GM19240 (cell line): ENCODE data around the gene OLFML3.

Experiments used
- DNase-seq: peaks from one replicate; pipeline ENCODE4 v3.0.0; 2011; ENCODE audit warnings: low spot score; ENCODE audit not compliant: insufficient read length

OLFML3 gene, protein sequence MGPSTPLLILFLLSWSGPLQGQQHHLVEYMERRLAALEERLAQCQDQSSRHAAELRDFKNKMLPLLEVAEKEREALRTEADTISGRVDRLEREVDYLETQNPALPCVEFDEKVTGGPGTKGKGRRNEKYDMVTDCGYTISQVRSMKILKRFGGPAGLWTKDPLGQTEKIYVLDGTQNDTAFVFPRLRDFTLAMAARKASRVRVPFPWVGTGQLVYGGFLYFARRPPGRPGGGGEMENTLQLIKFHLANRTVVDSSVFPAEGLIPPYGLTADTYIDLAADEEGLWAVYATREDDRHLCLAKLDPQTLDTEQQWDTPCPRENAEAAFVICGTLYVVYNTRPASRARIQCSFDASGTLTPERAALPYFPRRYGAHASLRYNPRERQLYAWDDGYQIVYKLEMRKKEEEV

DNA sequence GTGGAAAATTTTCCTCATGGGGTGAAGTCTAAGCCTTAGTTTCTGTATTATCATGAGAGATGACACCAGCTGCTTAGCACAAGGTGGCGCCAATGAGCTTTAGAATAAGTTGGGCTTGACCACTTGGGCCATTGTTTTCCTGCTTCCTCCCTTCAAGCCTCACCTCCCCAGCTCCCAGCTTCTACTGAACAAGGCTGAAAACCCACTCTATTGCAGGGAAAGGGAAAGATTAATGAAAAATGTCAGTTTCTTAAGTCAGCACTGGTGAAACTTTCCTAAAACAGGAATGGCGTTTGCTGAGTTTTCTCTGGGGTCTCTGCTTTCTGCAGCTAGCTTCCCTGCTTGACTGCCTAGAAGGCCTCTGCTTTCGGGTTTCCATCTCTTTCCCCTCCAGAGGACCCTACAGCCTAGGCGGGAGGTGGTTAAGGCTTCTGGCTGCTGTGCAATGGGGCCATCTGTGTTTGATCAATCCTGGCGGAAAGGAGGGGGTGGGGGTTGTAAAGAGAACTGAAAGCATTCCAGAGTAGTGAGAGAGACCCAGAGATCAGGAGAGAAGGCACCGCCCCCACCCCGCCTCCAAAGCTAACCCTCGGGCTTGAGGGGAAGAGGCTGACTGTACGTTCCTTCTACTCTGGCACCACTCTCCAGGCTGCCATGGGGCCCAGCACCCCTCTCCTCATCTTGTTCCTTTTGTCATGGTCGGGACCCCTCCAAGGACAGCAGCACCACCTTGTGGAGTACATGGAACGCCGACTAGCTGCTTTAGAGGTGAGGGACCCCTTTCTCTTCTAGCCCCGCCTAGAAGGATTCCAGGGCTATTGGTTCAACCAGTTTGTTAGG is at the start of gene OLFML3:
Gene OLFML3, plus strand, starts transcription at position 612 of the 840 bp plus-strand sequence. Its CDS starts 43 bp downstream, at position 655.
- peak; percentile 18 for DNase-seq

DNA sequence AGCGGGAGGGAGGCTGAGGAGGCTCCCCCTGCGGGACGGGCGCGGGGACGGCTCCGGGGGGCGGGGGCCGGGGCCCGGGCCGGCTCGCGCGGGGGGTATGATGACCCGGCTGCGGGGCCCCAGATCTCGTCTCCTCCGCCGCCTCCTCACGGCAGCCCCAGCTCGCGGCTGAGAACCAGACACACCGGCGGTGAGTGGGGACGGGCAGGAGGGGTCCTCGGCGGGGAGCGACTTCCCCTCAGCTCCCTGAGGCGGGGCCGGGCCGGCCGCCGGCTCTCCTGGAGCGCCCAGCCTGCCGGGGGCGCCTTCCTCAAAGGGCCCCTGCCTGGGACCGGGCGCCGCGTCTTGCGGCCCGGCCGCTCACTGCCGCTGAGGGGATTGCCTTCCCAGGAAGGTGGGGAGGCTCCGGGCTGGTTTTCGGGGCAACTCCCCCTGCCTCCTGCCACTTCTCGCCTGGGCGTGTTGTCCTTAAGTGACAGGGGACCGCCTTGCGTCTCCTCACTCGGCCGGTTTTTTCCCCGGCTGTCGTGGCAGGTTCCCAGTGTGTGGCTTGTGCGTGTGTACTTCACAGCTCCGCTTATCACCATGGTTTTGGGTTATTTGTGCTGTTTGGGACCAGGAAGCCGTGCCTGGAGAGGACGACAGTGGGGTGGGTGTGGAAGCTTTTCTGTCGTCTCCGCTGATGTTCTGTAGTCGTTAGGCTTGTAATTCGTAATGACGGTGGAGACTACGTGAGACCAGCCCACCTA is 49.4 kb upstream of the OLFML3 start:
- DNase-seq: peak; percentile 24

DNA sequence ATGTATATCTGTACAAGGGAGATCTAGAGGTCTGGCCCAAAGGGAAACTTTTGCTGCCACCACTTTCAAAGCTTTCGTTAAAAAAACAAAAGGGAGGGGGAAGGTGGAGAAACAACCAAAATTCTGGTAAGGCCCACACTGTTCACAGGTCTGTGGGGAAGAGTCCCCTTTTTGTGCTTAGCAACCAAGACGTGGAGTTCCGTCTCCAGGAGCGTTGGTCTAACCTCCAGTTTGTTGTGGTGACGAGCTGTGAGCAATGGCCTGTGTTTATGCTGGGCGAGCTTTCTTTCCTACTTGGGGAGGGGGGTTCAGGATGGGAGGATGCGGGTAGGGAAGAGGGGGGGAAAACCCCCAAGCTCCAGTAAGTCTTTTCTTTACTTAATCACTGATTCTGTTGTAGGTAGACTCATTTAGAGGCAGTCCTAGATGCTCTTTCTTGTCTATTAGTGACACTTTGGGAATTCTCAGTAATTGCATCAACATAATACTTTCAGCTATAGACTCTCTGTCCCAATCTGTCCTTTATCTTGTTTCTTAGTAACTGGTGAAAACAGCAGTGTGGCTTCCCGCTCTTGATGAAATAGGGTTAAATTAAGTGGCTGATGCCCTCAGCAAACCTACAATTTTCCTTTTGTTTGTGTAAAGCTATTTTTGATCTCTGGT is 48.6 kb upstream of the OLFML3 start:
- no peak for DNase-seq

DNA sequence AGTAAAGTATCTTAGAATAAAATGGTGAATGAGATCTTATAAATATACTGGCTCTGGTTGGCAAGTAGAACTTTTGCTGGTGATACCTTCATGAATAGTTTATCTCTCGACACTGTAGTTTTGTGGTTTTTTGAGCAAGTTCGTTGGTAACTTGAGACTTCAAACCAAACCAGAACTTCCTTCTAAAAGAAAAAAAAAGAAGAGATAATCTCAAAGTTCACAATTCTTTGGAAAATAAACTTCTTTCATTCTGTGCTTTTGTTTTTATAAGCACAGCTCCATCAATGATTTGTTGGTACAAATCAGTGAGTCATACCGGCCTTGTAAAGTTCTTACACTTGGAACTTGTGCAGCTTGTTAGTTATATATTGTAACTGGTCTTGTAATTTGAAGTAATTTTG is 47.8 kb upstream of the OLFML3 start:
- no peak for DNase-seq

DNA sequence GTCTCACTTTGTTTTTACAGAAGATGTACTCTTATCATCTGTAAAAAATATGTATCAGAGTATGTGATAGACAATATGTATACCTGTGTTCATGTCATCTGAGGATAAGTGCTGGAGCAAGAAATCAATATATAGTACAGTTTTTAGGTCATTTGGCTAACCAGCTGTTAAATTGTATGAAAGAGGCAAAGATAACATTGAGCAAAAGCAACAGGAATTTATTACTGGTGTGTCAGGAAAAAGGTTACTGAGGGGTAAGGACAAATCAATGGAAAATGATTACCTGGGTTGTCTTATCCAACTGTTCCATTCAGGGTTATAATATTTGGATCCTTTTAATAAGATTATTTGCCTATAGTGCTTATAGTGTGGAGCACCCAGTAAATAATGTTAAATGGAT is 45.3 kb upstream of the OLFML3 start:
- DNase-seq: no peak

DNA sequence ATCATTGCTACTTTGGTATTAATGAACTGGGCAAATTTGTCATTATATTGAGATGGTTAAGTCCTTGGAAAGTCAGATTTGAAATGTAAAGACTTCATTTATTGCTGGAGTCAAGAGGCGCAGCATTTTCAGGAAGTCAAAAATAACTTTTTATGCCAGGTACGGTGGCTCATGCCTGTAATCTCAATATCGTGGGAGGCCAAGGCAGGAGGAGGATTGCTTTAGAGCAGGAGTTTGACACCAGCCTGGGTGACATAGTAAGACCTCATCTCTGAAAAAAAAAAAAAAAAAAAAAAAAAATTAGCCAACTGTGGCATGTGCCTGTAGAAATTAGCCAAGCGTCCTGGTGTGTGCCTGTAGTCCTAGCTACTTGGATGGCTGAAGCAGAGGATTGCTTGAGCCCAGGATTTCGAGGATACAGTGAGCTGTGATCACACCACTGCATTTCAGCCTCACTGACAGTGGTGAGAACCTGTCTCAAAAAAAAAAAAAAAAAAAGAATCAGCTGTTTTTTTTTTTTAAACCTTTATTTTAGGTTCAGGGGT is 44.7 kb upstream of the OLFML3 start:
- DNase-seq: no peak

DNA sequence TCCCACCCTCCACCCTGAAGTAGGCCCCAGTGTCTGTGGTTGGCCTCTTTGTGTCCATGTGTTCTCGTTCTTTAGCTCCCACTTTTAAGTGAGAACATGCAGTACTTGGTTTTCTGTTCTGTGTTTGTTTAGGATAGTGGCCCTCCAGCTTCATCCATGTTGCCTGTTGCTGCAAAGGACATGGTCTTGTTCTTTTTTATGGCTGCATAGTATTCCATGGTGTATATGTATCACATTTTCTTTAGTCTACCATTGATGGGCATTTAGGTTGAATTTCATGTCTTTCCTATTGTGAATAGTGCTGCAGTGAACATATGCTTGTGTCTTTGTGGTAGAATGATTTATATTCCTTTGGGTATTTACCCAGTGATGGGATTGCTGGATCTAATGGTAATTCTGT is 44.1 kb upstream of the OLFML3 start:
- no peak for DNase-seq

DNA sequence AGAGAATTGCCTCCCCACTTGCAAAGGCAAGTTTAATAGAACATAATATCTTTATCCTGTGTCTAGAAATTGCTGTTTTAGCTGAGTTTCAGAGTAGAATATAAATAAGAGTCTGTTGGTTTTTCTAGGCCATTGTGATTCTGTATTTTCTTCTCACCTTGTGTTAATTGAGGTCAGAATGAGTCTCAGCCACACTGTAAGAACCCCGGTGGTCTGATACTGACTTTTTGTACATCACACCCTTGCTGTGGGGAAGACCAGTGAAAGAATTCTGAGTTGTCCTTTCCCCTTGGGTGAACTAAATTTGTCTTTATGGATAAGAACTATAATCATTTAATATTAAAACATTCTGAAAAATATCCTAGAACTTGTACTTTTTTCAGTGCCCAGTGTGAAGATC is 43.3 kb upstream of the OLFML3 start:
- no peak for DNase-seq

DNA sequence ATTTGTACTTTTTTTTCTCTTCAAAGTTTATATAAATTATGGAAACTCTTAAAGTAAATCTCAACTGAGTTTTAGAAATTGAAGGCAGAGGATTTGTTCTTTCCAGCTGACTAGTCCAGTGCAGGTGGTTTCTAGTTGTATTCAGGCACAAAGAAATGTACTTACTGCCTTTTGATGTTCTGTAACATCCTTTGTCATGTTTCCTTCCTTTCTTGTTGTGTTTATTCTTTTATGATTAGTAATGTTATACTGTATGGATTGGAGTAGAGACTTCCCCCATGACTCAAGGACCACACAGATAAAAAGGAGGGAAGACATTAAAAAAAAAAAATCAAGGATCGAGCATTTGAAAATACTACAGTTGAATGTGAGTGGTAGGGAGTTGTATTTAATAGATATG is 42.1 kb upstream of the OLFML3 start:
- no peak for DNase-seq

DNA sequence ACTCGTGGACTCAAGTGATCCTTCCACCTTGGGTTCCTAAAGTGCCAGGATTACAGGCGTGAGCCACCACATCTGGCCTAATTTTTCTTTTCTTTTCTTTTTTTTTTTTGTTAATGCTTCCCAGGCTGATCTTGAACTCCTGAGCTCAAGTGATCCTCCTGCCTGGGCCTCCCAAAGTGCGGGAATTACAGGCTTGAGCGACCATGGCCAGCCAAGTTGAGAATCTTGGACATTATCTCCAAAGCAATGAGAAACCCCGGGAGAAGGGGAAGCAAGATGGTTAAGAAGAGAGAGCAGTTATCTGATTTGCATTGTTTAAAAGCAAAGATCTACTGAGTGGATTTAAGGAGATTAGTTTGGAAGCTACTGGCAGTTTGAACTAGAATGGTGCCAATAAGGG is 41.1 kb upstream of the OLFML3 start:
- no peak for DNase-seq

DNA sequence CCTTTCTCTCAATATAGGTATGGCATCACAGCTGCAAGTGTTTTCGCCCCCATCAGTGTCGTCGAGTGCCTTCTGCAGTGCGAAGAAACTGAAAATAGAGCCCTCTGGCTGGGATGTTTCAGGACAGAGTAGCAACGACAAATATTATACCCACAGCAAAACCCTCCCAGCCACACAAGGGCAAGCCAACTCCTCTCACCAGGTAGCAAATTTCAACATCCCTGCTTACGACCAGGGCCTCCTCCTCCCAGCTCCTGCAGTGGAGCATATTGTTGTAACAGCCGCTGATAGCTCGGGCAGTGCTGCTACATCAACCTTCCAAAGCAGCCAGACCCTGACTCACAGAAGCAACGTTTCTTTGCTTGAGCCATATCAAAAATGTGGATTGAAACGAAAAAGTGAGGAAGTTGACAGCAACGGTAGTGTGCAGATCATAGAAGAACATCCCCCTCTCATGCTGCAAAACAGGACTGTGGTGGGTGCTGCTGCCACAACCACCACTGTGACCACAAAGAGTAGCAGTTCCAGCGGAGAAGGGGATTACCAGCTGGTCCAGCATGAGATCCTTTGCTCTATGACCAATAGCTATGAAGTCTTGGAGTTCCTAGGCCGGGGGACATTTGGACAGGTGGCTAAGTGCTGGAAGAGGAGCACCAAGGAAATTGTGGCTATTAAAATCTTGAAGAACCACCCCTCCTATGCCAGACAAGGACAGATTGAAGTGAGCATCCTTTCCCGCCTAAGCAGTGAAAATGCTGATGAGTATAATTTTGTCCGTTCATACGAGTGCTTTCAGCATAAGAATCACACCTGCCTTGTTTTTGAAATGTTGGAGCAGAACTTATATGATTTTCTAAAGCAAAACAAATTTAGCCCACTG is 38.7 kb upstream of the OLFML3 start:
- no peak for DNase-seq

DNA sequence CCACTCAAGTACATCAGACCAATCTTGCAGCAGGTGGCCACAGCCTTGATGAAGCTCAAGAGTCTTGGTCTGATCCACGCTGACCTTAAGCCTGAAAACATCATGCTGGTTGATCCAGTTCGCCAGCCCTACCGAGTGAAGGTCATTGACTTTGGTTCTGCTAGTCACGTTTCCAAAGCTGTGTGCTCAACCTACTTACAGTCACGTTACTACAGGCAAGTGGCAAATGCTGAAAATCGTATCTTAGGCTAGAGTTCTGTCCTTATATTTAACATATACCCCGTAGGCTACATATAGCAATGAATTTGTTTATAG is 38.1 kb upstream of the OLFML3 start:
- DNase-seq: no peak

DNA sequence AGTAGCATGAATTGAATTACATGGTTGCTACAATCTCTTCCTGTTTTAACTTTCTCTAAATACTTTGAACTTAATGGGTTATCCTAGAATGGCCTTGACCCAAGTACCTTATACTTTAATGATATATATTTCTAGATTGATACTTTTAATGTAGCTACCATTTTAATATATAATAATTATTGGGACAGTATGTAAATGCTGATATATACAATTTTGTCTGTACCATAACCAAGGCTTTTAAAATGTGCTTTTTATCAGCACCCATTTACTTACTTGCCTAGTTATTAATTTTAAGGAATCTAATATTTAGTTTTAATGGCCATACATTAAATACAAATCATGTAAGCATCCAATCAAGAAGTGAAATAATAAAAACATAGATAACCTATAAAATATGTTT is 36.7 kb upstream of the OLFML3 start:
- no peak for DNase-seq

DNA sequence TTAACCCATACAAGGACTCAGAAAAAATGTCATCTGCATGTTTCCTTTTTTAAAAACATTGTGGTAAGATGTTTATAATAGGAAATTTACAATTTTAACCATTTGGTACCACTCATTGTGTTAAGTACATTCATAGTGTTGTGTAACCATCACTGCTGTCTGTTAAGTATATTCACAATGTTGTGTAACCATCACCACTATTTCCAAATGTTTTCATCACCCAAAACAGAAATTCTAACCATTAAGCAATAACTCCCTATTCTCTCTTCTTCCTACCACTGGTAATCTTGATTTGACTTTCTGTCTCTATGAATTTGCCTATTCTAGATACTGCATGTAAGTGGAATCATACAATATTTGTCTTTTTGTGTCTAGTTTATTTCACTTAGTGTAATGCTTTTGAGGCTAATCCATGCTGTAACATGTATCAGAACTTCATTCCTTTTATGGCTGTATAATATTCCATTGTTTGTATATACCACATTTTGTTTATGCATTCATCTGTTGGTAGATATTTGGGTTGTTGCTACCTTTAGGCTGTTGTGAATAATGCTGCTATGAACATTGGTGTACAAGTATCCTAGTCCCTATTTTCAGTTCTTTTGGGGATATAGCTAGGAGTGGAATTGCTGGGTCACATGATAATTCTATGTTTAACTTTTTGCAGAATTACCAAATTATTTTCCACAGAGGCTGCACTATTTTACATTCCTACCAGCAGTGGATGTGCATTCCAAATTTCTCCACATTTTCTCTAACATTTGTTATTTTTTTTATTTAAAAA is 36.1 kb upstream of the OLFML3 start:
- DNase-seq: no peak

DNA sequence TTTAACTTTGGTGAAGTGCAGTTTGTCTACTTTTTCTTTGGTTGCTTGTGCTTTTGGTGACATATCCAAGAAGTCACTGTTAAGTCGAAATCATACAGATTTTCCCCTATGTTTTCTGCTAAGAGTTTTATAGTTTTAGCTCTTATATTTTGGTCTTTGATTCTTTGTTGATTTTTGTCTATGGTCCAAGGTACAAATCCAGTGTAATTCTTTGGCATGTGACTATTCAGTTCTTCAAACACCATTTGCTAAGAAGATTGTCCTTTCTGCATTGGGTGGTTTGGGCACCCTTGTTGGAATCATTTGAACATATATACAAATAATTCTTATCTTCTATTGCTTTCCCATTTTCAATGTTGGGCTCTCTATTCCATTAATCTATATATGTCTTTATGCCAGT is 33.9 kb upstream of the OLFML3 start:
- DNase-seq: no peak

DNA sequence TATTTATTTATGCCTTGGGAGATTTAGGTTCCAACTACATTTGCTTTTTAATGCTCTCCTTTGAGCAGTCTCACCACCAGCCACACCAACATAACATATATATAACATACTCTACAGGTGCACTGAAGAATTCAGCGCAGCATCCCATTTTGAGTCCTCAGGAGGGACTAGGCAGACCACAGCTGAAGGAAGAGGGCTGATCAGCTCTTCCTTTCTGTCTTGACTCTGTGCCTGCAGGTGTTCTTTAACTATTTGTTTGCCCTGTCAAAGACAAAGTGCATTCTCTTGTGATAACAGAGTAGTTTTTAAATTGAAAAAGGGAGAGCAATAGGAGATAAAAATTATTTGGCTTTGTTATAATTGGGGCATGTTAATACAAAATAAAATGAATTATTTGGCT is 33.2 kb upstream of the OLFML3 start:
- no peak for DNase-seq

DNA sequence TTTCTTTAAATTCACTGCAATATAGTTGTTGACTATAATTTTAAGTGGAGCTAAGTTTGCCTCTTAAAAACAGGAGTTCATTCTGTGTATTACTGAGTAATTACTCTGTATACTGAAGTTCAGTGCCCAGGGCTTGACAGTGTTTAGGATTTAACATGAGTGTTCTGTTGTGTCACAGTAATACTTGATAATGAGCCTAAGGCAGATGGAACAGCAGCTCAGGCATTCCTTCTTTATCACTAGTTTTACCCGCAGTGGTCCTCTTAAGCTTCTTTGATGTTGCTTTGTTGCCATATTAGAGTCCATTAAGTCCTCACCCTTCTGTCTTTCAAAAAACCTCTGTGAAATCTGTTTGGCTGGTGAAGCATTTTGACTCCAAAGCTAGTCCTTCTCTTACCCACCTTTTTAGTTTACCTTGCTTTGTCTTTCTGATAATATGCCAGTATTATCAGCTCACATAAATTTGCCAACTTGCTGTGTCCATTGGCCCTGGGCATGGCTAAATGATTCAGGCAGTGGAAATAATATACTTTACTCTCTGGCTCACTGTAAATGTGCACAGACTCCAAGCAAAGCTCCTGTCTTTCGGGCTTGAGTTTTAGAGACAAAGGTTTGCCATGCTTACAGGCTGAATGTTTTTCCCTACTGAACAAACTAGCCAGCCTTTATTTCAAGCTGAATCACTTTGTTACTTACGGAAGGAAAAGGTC is 32.4 kb upstream of the OLFML3 start:
- DNase-seq: no peak

DNA sequence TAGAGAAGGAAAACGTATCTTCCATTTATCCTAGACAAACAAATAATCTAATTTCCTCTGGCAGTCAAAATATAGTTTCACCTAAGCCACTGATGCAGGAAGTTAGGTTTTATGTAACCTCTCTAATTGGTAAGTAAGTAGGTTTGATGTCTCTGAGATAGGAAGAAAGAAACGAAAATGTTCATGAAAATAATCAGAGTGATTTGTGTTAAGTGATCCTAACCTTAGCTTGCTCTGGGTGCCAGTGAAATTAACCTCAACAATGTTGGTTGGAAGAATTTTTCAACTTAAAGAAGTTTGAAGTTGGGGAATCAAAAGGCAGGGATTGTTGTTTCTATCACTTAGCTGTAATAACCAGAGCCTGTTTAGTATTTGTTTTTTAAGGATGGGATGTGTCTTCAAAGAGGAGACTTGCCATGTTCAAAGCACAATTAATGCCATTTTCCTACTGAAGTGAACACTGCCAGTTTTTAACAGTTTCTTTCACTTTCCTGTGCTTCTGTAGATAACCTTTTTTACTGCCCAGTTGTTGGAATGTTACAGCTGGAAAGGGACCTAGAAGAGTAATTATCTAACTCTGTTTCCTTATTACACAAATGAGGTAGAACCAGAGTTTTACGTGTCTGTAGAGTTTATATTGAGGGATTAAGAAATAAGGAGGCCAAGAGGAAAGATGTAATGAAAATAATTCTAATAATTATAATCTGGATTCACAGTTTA is 31.7 kb upstream of the OLFML3 start:
- no peak for DNase-seq
